Measurements from ENCODE around the gene MCRIP2. TPM values are rescaled to one million over a fixed set of nuclear protein-coding genes. Genes with fewer than 3 reads are reported as not detected.

Gene MCRIP2
- total RNA-seq, 4 donors from 2014 or later = 20.8 to 37.7 (median 32.4) TPM

DNA sequence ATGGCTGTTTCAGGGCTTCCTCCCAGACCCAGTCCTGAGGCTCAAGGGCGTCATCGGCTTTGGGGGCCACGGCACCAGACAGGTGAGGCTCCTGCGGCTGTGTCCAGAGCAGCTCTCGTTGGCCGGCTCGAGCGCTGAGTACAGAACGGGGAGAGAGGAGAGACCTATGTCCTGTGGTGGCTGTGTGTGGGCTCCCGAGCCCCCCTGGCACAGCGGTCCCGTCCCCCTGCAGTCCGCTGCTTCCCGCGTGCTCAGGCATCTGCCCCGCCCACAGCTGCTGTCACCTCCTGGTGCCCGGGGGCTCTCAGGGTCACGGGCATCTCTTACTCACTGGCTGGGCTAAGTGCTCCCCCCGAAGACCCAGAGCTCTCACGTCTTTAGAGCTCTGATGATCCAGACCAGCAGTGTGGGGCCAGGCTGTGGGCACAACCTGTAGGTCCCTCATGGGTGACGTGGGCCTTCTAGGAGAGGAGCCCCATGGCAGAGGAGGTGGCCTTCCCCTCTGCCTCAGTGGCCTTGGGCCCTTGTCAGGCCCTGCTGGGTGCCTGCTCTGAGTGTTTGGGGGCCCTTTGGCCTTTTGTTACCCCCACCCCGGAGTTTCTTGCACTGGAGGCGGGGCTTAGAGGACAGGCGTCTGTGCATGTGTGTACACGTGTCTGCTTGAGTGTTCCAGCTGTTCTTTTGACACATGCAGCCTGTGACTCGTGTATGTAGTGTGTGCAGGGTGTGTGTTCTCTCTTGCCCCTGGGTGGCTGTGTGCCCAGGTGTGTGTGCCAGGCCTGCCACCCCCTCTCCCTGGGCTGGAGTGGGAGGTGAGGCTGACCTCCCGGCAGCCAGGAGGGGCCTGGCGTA is 11.1 kb downstream of the MCRIP2 start:
- TF ChIP-seq, protein P1, sequence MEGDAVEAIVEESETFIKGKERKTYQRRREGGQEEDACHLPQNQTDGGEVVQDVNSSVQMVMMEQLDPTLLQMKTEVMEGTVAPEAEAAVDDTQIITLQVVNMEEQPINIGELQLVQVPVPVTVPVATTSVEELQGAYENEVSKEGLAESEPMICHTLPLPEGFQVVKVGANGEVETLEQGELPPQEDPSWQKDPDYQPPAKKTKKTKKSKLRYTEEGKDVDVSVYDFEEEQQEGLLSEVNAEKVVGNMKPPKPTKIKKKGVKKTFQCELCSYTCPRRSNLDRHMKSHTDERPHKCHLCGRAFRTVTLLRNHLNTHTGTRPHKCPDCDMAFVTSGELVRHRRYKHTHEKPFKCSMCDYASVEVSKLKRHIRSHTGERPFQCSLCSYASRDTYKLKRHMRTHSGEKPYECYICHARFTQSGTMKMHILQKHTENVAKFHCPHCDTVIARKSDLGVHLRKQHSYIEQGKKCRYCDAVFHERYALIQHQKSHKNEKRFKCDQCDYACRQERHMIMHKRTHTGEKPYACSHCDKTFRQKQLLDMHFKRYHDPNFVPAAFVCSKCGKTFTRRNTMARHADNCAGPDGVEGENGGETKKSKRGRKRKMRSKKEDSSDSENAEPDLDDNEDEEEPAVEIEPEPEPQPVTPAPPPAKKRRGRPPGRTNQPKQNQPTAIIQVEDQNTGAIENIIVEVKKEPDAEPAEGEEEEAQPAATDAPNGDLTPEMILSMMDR (IDR thresholded peaks at IDR 0.05) = no peak
- no peak for TF ChIP-seq POLR2A (IDR thresholded peaks at IDR 0.05)
- TF ChIP-seq EP300 (IDR thresholded peaks at IDR 0.05) = no peak
- 73 to 80% methylated on average over 18 to 26 of the region's 28 CpGs for WGBS, 2 donors
- Histone ChIP-seq H3K9me3 (no peaks in the 10 kb centered on the region), H3K27ac (no peak overlapping the region), H3K27me3 (no peaks in the 10 kb centered on the region), H3K36me3 (peaks cover 0 to 60% (median 0%) of the 10 kb centered on the region in 3 donors), H3K4me3 (no peak overlapping the region), H3K4me1 (peaks cover 0 to 21% (median 10%) of the 10 kb centered on the region in 4 donors)
- no peak for DNase-seq (ENCODE audit: low spot score in 2 of 2)

DNA sequence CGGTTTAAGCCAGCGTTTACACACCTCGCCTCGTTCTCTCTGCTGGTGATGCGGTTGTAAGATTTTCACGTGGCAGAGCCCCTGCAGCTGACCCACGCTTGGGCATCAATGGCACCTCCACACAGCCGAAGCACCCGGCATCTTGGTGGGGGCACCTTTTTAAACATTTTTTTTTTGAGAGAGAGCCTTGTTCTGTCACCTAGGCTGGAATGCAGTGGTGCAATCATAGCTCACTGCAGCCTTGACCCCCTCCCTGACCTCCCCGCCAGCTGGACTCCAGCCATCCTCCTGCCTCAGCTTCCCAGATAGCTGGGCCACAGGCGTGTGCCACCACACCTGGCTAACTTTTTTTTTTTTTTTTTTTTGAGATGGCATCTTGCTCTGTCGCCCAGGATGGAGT is 12.4 kb downstream of the MCRIP2 start:
- Histone ChIP-seq H3K9me3 (no peaks in the 10 kb centered on the region), H3K27ac (no peak overlapping the region), H3K36me3 (peaks cover 0 to 74% (median 0%) of the 10 kb centered on the region in 3 donors), H3K4me3 (no peak overlapping the region), H3K27me3 (no peaks in the 10 kb centered on the region), H3K4me1 (peaks cover 0 to 12% (median 7%) of the 10 kb centered on the region in 4 donors)
- DNase-seq (ENCODE audit: low spot score in 2 of 2) = no peak
- 85 to 88% methylated on average over 12 of the region's 12 CpGs for WGBS, 2 donors
- TF ChIP-seq EP300 (IDR thresholded peaks at IDR 0.05) (no peak), POLR2A (IDR thresholded peaks at IDR 0.05) (no peak)
- TF ChIP-seq, protein P1 (IDR thresholded peaks at IDR 0.05) = no peak

DNA sequence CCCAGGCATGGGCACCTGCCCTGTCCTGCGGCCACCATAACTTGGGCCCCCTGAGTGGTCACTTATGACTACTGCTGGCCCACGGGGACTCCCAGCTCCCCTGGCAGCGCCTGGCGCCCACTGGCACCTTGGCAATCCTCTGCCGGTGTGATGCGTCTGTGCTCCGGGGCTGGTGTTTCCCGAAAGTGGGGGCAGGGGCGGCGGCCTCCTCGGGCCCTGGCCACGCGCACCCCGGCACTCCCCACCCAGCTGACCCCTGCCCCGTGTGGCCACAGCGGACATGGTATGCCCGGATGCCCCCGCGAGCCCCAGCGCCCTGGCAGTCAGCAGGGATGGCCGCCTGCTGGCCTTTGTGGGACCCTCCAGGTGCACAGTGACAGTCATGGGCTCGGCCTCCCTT is 15.9 kb downstream of the MCRIP2 start:
- TF ChIP-seq, protein P1 (IDR thresholded peaks at IDR 0.05) = no peak
- no peak for TF ChIP-seq POLR2A (IDR thresholded peaks at IDR 0.05)
- no peak for TF ChIP-seq EP300 (IDR thresholded peaks at IDR 0.05)

DNA sequence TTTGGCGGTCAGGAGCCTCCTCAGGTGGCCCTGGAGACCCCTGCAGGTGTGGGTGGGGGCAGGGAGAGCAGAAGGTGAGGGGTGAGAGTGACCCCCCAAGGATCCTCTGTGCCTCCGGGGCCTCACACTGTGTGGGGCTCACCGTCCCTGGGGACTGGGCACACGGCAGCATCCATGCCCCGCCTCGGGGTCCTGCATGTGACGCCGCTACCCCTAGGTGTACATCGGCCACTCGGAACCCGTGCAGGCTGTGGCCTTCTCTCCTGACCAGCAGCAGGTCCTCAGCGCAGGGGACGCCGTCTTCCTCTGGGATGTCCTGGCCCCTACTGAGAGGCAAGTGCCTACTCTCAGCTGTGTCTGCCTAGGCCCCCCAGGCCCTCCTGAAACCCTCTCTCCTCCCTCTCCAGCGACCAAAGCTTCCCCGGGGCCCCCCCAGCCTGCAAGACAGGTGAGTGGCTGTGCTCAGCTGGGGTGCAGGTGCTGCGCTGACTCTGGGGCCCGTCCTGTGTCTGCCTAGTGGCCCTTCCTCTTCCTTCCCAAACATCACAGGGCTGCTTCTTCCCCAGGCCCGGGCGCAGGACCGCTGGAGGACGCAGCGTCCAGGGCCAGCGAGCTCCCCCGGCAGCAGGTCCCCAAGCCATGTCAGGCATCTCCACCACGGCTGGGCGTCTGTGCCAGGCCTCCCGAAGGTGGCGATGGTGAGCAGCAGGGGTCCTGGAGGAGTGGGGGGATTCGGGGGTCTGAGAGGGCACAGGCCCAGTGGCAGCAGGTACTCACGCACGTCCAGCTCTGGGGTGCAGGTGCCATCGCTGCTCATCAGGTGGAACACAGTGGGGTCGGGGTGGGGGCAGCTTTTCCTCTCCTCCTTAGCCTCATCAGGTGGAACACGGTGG is 17.3 kb downstream of the MCRIP2 start:
- Histone ChIP-seq H3K4me1 (peaks cover 0 to 16% (median 14%) of the 10 kb centered on the region in 4 donors), H3K27me3 (no peaks in the 10 kb centered on the region), H3K4me3 (no peak overlapping the region), H3K27ac (no peak overlapping the region), H3K9me3 (no peaks in the 10 kb centered on the region), H3K36me3 (peaks cover 0 to 57% (median 0%) of the 10 kb centered on the region in 3 donors)
- TF ChIP-seq POLR2A (IDR thresholded peaks at IDR 0.05) (no peak), EP300 (IDR thresholded peaks at IDR 0.05) (no peak)
- TF ChIP-seq, protein P1 (IDR thresholded peaks at IDR 0.05) = no peak
- no peak for DNase-seq (ENCODE audit: low spot score in 2 of 2)
- 90 to 91% methylated on average over 27 to 29 of the region's 35 CpGs for WGBS, 2 donors

More for the DNA sequence above, 15.9 kb downstream of the MCRIP2 start:
- peaks cover 0 to 71% (median 0%) of the 10 kb centered on the region in 3 donors for H3K36me3 ChIP-seq
- H3K27ac ChIP-seq = no peak overlapping the region
- no peaks in the 10 kb centered on the region for H3K9me3 ChIP-seq
- WGBS, 2 donors = 94 to 95% methylated on average over 9 to 15 of the region's 22 CpGs
- no peaks in the 10 kb centered on the region for H3K27me3 ChIP-seq
- no peak for DNase-seq (ENCODE audit: low spot score in 2 of 2)
- H3K4me1 ChIP-seq = peaks cover 0 to 16% (median 14%) of the 10 kb centered on the region in 4 donors
- H3K4me3 ChIP-seq = no peak overlapping the region

All from tibial nerve (tissue), 4 donors.